NB4 (cell line): ENCODE data around the gene CDKAL1.

ENCODE experiments used
- CTCF ChIP-seq: IDR thresholded peaks from one replicate; pipeline ENCODE4 v1.5.1; 2012; ENCODE audit warnings: low read depth, low read length
- POLR2A ChIP-seq: IDR thresholded peaks from 2 replicates; pipeline ENCODE4 v1.6.1; 2011; ENCODE audit warnings: mild to moderate bottlenecking; ENCODE audit not compliant: insufficient read length; ENCODE audit errors: extremely low read depth

- TF ChIP-seq CTCF (no peak), POLR2A (no peak)
These were observed 570.0 kb downstream of the CDKAL1 start for GRCh38 chr6:21104288-21104687.
